ENCODE data around the gene ABCF2. TPM values are rescaled to one million over a fixed set of nuclear protein-coding genes. Genes with fewer than 3 reads are reported as not detected.

ABCF2 gene
- total RNA-seq, 1 experiment from 2014 or later: 55.5 TPM

DNA sequence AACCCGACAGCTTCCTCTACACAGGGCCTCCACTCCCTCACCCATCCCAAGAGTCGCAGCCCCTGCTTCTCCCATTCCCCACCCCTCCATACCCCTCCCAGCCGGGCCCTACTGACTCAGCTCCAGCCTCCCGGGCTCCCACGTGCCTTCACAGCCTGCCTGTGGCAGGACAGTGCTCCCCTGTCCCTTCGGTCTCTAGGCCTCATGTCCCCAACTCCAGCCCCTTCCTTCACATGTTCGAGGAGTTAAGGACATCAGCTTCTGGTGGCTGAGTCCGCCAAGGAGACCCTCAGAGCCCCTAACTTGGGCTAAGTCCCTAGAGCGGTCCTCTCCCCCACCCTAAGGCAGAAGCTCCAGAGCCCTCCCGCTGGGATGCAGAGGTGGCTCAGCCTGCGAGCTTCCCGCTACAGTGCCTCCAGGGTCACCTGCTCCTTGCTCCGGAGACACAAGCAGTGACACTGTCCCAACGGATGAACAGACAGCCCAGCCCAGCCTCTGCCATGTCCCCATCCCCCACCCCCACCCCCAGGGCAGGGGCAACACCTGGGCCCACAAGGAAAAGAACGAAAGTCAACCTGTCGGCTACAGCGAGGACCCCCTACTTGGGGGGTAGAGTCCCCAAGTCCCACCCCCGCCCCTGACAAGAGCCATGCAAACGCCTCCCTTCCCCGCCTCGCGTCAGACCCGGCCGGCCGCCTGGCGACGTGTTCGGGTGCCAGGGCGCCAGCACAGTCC lies 20.8 kb upstream of the ABCF2 start:
- no peaks in the 10 kb centered on the region for H3K9me2 ChIP-seq (replicated peaks; ENCODE audit: low read length)
- H3K4me1 ChIP-seq (ENCODE audit: insufficient read depth, low read length): peaks cover 4% of the 10 kb centered on the region
- peak overlapping the region; percentile 77 for H3K4me3 ChIP-seq (ENCODE audit: low read length)
- intact Hi-C loops (cut with micrococcal nuclease): loop anchor here (5.0 kb wide), 1 partner anchor 55 kb away; no protein-coding TSS in a partner anchor
- H3K27me3 ChIP-seq (ENCODE audit: low read length): no peaks in the 10 kb centered on the region
- no peaks in the 10 kb centered on the region for H3K9me3 ChIP-seq (ENCODE audit: low read length)
- DNase-seq (no peak), ATAC-seq (no peak)
- H3K4me2 ChIP-seq (ENCODE audit: low read length): peak overlapping the region; percentile 99
- H3K79me2 ChIP-seq (ENCODE audit: low read length): no peaks in the 10 kb centered on the region
- ChIA-PET POLR2A (ENCODE audit: unreplicated experiment) (no interaction called here), CTCF (no interaction called here)
- no peaks in the 10 kb centered on the region for H4K20me1 ChIP-seq (ENCODE audit: low read length)
- no TSS peak for BruUV-seq (replicated peaks)
- peak overlapping the region; percentile 59; the same call in 1 of the 2 replicates for H3K9ac ChIP-seq (ENCODE audit: low read length)
- no peaks in the 10 kb centered on the region for H3F3A ChIP-seq (ENCODE audit: low read length, unreplicated experiment)
- peak overlapping the region; percentile 86 for H2AFZ ChIP-seq (ENCODE audit: low read length)
- H3K36me3 ChIP-seq (ENCODE audit: low read depth, low read length): no peaks in the 10 kb centered on the region
- TF ChIP-seq CTCF (conservative IDR thresholded peaks at IDR 0.05; ENCODE audit: low read depth, low read length) (no peak), EZH2 (IDR thresholded peaks at IDR 0.05; ENCODE audit: low read length, unreplicated experiment) (no peak), EZH2phosphoT487 (IDR thresholded peaks at IDR 0.05; ENCODE audit: borderline replicate concordance, low read length) (no peak)
- H3K27ac ChIP-seq (ENCODE audit: low read length): no peak overlapping the region

DNA sequence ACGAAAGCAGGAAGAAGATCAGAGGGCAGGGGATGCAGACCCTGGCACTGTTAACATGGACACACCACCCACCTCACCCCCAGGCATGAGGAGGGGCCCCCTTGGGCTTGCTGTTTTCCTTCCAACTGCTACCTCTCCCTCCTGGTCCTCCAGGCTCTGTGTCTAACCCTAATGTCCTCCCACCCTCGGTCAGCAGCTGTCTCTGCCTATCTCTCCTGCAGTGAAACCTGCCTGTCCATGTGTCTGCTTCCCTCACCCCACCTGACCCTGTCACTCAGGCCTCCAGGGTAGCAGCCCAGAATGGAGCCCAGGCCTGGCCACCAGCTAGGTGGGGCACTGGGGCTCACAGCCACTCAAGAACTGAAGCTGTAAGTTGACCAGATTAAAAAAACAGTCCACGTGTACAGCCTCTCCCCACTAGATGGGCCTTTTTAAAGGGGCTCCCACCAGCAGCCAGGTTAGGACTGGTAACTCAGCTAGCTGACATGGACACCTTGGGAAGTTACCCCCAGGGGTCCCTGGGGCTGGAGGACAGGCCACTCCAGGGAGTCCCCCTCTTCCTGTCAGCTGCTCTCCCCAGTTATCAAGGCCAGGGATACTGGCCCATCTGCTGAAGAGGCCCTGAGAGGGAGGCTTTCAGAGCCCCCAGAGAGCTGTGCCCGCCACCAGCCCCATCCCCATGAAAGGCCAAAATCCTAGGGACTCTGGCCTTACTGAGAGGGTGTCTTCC lies 20.0 kb upstream of the ABCF2 start:
- H3K79me2 ChIP-seq (ENCODE audit: low read length): no peaks in the 10 kb centered on the region
- H3K36me3 ChIP-seq (ENCODE audit: low read depth, low read length): no peaks in the 10 kb centered on the region
- H3K4me1 ChIP-seq (ENCODE audit: insufficient read depth, low read length): peaks cover 4% of the 10 kb centered on the region
- H3F3A ChIP-seq (ENCODE audit: low read length, unreplicated experiment): no peaks in the 10 kb centered on the region
- no peaks in the 10 kb centered on the region for H3K27me3 ChIP-seq (ENCODE audit: low read length)
- POLR2A ChIA-PET (ENCODE audit: unreplicated experiment): interaction anchor here (0.6 kb wide), 1 partner anchor 521 kb away, joined by 3 read pairs; no protein-coding TSS in a partner anchor
- H3K4me2 ChIP-seq (ENCODE audit: low read length): peak overlapping the region; percentile 99; the same call in 1 of the 2 replicates
- TF ChIP-seq EZH2 (IDR thresholded peaks at IDR 0.05; ENCODE audit: low read length, unreplicated experiment): no peak
- no peak for TF ChIP-seq EZH2phosphoT487 (IDR thresholded peaks at IDR 0.05; ENCODE audit: borderline replicate concordance, low read length)
- TF ChIP-seq CTCF (conservative IDR thresholded peaks at IDR 0.05; ENCODE audit: low read depth, low read length): no peak
- H4K20me1 ChIP-seq (ENCODE audit: low read length): no peaks in the 10 kb centered on the region
- CTCF ChIA-PET: no interaction called here
- no peak for DNase-seq
- no peaks in the 10 kb centered on the region for H3K9me2 ChIP-seq (replicated peaks; ENCODE audit: low read length)
- H3K27ac ChIP-seq (ENCODE audit: low read length): no peak overlapping the region
- no peak overlapping the region for H3K4me3 ChIP-seq (ENCODE audit: low read length)
- intact Hi-C loops (cut with micrococcal nuclease): loop anchor here (5.0 kb wide), 1 partner anchor 55 kb away; no protein-coding TSS in a partner anchor
- no peak overlapping the region for H2AFZ ChIP-seq (ENCODE audit: low read length)
- ATAC-seq: no peak
- no TSS peak for BruUV-seq (replicated peaks)
- H3K9ac ChIP-seq (ENCODE audit: low read length): no peak overlapping the region
- no peaks in the 10 kb centered on the region for H3K9me3 ChIP-seq (ENCODE audit: low read length)

Measured in PC-3 (cell line).